Bronchial epithelial cell (primary cell): ENCODE results near the gene ALDH3B2. TPM values are rescaled to one million over a fixed set of nuclear protein-coding genes. Genes with fewer than 3 reads are reported as not detected.

ENCODE experiments used
- DNase-seq: peaks from one replicate; pipeline ENCODE4 v3.0.0-alpha.2; 2010; ENCODE audit warnings: low read depth
- FAIRE-seq: peaks from 2 replicates; lab custom pipeline; 2011; peaks lifted over from hg19 to GRCh38; lab: Jason Lieb, UNC
- H3K27me3 ChIP-seq: 2 replicates; pipeline ENCODE4 v1.5.1; 2011; ENCODE audit warnings: low read length; ENCODE audit not compliant: control insufficient read depth, insufficient read depth
- H3K36me3 ChIP-seq: 2 replicates; pipeline ENCODE4 v1.5.1; 2011; ENCODE audit warnings: low read length; ENCODE audit not compliant: control insufficient read depth, insufficient read depth
- H3K4me3 ChIP-seq: 2 replicates; pipeline ENCODE4 v1.5.1; 2011; ENCODE audit warnings: mild to moderate bottlenecking, low read depth, low read length, control low read depth
- total RNA-seq: library from RNA; depleted of rRNA; stranded (reverse); fragments of >200 nt; gene quantifications from 2 replicates; pipeline ENCODE4 v1.2.1, GENCODE V29; 2014
- TF ChIP-seq, protein P1 (sequence below): IDR thresholded peaks from 2 replicates; pipeline ENCODE4 v1.5.1; 2011; ENCODE audit warnings: mild to moderate bottlenecking, moderate library complexity, low read length, control low read depth, inconsistent platforms; ENCODE audit not compliant: insufficient read depth, severe bottlenecking

The ALDH3B2 gene
- total RNA-seq, 1 donor from 2014 or later, result 17.9 TPM

DNA sequence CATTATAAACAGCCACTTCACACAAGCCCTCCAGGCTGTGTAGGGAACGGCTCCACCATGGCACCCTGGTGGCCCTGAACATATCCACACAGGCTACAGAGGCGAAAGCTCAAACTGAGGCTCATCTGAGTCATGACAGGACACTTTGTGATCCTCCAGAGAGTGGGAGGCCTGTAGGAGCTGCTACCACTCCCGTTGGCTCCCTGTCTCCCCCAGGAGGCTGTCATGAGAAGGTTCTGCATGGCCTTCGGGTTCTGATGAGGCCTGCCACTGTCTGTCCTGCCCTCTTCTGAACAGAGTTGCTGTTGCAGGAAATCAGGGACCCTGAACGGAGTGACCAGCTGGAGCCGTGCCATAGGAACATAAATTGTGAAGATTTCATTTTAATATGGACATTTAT is 23.8 kb upstream of the ALDH3B2 start:
- no peak for FAIRE-seq
- Histone ChIP-seq H3K4me3 (no peak overlapping the region), H3K27me3 (no peaks in the 10 kb centered on the region), H3K36me3 (no peaks in the 10 kb centered on the region)
- TF ChIP-seq, protein P1, sequence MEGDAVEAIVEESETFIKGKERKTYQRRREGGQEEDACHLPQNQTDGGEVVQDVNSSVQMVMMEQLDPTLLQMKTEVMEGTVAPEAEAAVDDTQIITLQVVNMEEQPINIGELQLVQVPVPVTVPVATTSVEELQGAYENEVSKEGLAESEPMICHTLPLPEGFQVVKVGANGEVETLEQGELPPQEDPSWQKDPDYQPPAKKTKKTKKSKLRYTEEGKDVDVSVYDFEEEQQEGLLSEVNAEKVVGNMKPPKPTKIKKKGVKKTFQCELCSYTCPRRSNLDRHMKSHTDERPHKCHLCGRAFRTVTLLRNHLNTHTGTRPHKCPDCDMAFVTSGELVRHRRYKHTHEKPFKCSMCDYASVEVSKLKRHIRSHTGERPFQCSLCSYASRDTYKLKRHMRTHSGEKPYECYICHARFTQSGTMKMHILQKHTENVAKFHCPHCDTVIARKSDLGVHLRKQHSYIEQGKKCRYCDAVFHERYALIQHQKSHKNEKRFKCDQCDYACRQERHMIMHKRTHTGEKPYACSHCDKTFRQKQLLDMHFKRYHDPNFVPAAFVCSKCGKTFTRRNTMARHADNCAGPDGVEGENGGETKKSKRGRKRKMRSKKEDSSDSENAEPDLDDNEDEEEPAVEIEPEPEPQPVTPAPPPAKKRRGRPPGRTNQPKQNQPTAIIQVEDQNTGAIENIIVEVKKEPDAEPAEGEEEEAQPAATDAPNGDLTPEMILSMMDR, result no peak
- no peak for DNase-seq

GRCh38 chr11:67697846-67698245 is 23.4 kb upstream of the ALDH3B2 start:
- Histone ChIP-seq H3K4me3 (no peak overlapping the region), H3K27me3 (no peaks in the 10 kb centered on the region), H3K36me3 (no peaks in the 10 kb centered on the region)
- no peak for FAIRE-seq
- no peak for DNase-seq
- TF ChIP-seq, protein P1, result no peak

DNA sequence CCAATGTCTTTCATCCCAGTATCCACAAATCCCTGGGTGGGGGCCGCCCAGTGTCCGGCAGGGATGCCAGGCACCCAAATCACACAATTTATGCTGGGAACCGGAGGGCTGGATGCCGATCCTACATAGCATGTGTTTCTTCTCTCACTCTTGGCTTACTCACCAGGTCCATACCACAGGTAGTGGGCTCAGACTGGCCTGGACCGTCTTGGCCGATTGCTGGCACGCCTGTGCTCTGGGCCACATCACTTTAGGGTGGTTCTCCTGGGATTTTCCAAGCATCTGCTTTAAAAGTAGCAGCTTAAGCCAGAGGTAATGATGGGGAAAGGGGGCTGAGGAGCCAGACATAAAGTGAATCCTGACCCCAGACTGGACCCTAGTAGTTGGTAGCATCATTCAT is 22.6 kb upstream of the ALDH3B2 start:
- Histone ChIP-seq H3K36me3 (no peaks in the 10 kb centered on the region), H3K27me3 (no peaks in the 10 kb centered on the region), H3K4me3 (no peak overlapping the region)
- DNase-seq (no peak), FAIRE-seq (no peak)
- TF ChIP-seq, protein P1, result no peak

GRCh38 chr11:67695606-67696005 is 21.2 kb upstream of the ALDH3B2 start:
- FAIRE-seq, result no peak

DNA sequence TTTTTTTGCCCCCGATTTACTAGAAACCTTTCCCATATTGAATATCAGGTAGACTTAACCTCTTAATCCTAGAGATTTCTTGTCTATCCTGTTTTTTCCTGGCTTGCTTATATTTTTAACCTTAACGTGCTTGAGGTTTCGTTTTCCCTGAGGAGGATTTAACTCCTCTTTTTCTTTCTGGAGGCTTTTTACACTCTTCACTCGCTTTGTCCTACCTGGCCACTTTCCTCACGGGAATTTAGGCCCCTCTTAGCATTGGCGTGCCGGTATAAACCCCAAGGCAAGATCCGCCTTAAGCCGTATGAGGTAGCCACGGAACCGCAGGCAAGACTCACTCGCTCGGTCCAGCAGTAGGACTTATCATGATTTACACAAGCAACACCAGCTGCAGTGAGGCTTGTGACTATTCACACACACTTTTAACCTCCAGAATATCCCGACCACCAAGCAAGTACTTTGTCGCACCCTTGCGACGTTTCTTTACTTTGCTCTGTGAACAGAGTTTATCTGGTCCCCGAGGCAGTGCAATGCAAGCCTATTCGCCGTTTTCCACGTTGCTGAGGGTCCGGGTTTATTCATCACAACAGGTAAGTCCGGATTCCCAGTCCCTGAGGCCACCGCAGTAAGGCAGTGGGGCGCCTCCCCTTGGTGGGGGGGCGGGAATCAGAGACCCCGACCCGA is 20.6 kb upstream of the ALDH3B2 start:
- FAIRE-seq (no peak), DNase-seq (no peak)
- H3K36me3 ChIP-seq, result no peaks in the 10 kb centered on the region
- H3K27me3 ChIP-seq, result no peaks in the 10 kb centered on the region
- no peak overlapping the region for H3K4me3 ChIP-seq
- TF ChIP-seq, protein P1, result no peak

More at GRCh38 chr11:67695606-67696005, 21.2 kb upstream of the ALDH3B2 start:
- TF ChIP-seq, protein P1, result no peak
- H3K4me3 ChIP-seq, result no peak overlapping the region
- H3K36me3 ChIP-seq, result no peaks in the 10 kb centered on the region
- peak; percentile 50 for DNase-seq
- H3K27me3 ChIP-seq, result no peaks in the 10 kb centered on the region

DNA sequence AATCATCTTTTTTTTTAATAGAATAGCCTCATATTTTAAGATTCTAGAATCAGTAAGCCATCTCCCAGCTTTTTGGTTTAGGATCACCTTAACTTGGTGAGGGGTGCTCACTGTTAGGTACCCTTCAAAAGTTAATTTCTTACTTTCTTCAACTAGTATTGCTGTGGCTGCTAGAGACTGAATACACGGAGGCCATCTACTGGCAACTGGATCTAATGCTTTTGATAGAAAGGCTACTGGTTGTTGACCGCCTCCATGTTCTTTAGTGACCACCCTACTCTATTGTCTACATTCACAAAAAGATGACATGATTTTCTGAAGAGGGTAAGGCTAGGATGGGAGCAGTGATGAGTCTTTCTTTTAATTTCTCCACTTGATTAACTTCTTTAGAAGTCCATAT is 16.7 kb upstream of the ALDH3B2 start:
- Histone ChIP-seq H3K27me3 (no peaks in the 10 kb centered on the region), H3K36me3 (no peaks in the 10 kb centered on the region), H3K4me3 (no peak overlapping the region)
- peak; percentile 17 for DNase-seq
- no peak for FAIRE-seq
- TF ChIP-seq, protein P1, result peak; percentile 39
